ENCODE results near the gene KRT17. TPM values are rescaled to one million over a fixed set of nuclear protein-coding genes. Genes with fewer than 3 reads are reported as not detected.

The KRT17 gene
- total and polyA plus RNA-seq, 9 of the 15 experiments (the other 6 are each of a cell fraction or from before 2014, with no cell fraction given) = 0.23 to 0.25 TPM; not detected in 7

- TF ChIP-seq CLOCK (CRISPR knock-in tag; IDR thresholded peaks at IDR 0.05; ENCODE audit: borderline replicate concordance) = no peak
- TF ChIP-seq TAL1 (IDR thresholded peaks at IDR 0.05) = no peak
- no peak for TF ChIP-seq ZNF583 (CRISPR knock-in tag; IDR thresholded peaks at IDR 0.05)
- peak in 1 of 2 experiments; percentile 5 for TF ChIP-seq E2F6 (IDR thresholded peaks at IDR 0.05; ENCODE audit: borderline replicate concordance in 1 of 2, extremely low read depth in 1 of 2, insufficient read depth in 1 of 2, insufficient read length in 1 of 2, low read depth in 1 of 2, low read length in 1 of 2, poor library complexity in 1 of 2, severe bottlenecking in 1 of 2)
- TF ChIP-seq XRCC5 (IDR thresholded peaks at IDR 0.05; ENCODE audit: low read depth, low read length) = peak; percentile 84; the same call in 1 of the 2 replicates
- no peak for TF ChIP-seq PURB (CRISPR knock-in tag; IDR thresholded peaks at IDR 0.05; ENCODE audit: low read depth)
- TF ChIP-seq AFF1 (IDR thresholded peaks at IDR 0.05; ENCODE audit: low read depth in 1 of 2, partially characterized antibody in 2 of 2) = peak in 1 of 2 experiments; percentile 29
- TF ChIP-seq MAZ (CRISPR knock-in tag; conservative IDR thresholded peaks at IDR 0.05 in 1 of 2, IDR thresholded peaks at IDR 0.05 in 1 of 2) = peak in 1 of 2 experiments; percentile 77; a peak in 2 of 4 replicates
- no peak for TF ChIP-seq THRAP3 (IDR thresholded peaks at IDR 0.05; ENCODE audit: borderline replicate concordance)
- no peak for TF ChIP-seq BRF1 (IDR thresholded peaks at IDR 0.05; ENCODE audit: borderline replicate concordance, extremely low read depth, insufficient read length)
- 0 out of 2 replicates have a peak, but pooled peaks have one; percentile 18 for TF ChIP-seq SIN3B (IDR thresholded peaks at IDR 0.05; ENCODE audit: low read depth)
- TF ChIP-seq ZBTB2 (IDR thresholded peaks at IDR 0.05) = 0 out of 2 replicates have a peak, but pooled peaks have one; percentile 17
- TF ChIP-seq ARID1B (IDR thresholded peaks at IDR 0.05) = 0 out of 2 replicates have a peak, but pooled peaks have one; percentile 9
- no peak for TF ChIP-seq LEF1 (IDR thresholded peaks at IDR 0.05)
- no peak for TF ChIP-seq ZNF212 (CRISPR knock-in tag; IDR thresholded peaks at IDR 0.05)
- 0 out of 2 replicates have a peak, but pooled peaks have one; percentile 19 for TF ChIP-seq ZBTB7A (IDR thresholded peaks at IDR 0.05; ENCODE audit: borderline replicate concordance, control insufficient read depth, low read depth, low read length)
- TF ChIP-seq FIP1L1 (IDR thresholded peaks at IDR 0.05; ENCODE audit: low read depth, low read length, poor library complexity, severe bottlenecking) = no peak
Observed at GRCh38 chr17:41648411-41649195, 24.2 kb upstream of the KRT17 start (continued).
